GM03348 (cell line): Measurements from ENCODE around the gene BTBD2.
"Not testable (repeated sequence)": the region's sequence is repeated elsewhere in the genome, so short reads cannot be mapped to it uniquely, and the experiment has no call there.

ENCODE experiments used
- DNase-seq: peaks from one replicate; pipeline ENCODE4 v3.0.0; 2012; ENCODE audit warnings: low spot score

Gene BTBD2

DNA sequence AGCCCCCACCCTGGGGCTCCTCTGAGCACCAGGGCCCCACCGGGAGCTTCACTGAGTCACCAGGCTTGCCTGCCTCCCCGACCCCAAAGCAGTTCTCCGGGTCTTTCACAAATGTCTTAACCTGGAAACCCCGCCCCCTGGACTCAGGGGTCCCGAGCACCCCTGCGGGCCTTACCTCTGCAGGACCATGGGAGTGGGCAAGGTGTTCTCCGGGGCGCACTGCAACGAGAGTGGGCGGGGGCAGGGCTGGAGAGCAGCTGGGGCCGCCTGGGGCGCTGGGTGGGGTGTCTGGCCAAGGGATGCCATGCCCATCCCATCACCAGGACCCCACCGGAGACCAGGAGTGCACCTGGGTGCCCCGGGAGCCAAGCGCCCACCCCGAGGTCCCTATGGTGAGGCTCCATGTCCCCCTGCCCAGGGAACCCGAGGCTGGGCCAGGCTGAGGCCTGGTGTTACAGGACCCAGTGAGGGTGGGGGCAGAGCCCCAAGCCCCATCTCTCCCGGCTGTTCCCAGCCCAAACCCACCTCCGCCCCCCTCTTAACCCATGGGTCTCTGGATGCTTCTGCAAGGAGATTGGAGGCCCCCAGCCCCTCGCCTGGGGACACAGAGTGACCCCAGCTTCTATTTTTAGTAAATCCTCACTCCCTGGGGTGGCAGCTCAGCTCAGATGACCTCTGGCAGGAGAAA, 24.6 kb upstream of the BTBD2 start:
- no peak for DNase-seq

DNA sequence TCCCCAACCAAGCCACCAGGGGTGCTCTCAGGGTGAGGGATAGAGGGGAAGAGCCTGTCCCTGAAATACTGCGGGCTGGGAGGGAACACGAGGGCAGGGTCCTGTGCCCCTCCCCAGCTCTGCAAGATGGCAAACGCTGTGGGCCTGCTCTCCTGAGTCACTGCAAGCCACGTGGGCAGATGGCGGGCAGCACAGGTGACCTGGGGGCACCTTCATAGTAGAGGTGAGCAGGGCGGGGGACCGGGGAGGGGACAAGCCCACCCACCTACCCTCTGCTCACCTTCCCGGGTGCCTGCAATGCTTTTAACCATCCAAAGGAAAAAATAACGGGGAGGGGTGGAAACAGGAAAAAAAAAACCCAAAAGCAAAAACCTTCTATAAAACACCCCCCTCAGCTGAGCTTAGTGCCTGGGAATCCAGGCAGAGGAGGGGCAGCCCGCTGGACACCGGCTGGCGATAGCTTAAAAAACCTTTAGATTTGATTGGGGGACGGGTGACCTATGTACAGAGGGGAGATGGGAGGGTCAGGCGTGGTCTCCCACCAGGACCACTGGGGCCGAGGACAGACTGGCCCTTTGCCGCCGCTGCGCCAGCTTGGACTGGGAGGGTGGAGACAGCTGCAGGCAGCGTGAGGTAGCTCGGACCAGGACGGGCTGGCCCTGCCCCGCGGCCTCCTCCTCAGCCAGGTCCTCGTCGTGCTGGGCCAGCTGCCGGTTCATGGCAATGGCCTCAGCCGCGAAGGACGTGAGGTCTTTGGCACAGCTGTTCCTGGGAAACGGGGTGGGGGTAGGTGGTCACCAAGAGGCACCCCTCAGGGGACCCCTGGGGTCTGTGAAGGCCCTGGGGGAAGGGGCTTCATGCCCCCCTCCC, 23.8 kb upstream of the BTBD2 start:
- DNase-seq, result no peak

- no peak for DNase-seq
These were observed 23.0 kb upstream of the BTBD2 start for GRCh38 chr19:2038284-2039088.

GRCh38 chr19:2037651-2038255, 22.2 kb upstream of the BTBD2 start:
- DNase-seq, result no peak

DNA sequence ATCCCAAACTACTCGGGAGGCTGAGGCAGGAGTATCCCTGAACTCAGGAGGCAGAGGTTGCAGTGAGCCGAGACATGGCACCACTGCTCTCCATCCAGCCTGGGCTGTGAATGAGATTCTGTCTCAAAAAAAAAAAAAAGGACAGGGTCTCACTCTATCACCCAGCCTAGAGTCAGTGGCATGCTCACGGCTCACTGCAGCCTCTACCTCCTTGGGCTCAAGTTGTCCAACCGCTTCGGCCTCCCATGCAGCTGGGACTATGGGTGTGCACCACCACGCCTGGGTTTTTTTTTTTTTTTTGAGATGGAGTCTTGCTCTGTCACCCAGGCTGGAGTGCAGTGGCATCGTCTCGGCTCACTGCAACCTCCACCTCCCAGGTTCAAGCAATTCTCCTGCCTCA, 20.9 kb upstream of the BTBD2 start:
- no peak for DNase-seq

GRCh38 chr19:2035590-2035991, 20.1 kb upstream of the BTBD2 start:
- no peak for DNase-seq

DNA sequence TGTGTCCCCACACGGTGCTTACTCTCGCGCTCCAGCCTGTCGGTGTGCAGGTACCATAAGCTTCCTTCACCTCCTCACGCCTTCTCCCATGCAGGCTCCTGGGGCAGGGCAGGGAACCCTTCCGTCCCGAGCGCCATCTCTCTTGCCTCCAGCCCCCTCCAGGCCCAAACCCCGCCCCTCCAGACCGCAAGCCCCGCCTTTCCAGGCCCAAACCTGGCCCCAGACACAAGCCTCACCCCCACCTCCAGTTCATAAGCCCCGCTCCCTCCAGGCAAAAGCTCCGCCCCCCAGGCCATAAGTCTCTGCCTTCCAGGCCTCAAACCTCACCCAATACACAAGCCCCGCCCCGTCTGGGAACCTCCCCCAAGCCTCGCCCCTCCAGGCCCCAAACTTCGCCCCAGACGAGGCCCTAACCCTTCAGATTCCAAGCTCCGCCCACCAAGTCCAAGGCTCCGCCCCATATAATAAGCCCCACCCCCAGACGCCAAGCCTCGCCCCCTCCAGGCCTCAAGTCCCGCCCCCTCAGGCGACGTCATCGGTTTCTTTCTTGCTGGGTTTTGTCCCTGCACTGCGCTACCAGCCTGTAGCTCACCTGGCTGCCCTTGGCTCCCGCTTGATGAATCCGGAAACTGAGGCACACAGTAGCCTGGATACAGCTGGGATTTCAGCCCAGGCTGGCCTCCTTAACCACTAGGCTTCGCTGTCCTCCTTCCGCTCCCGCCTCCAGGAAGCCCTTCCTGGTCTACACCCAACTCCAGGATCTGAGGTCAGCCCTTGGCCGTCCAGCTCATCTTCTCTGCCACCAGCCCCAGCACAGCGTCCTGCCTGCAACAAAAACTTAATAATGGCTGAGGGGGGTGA, 19.4 kb upstream of the BTBD2 start:
- DNase-seq, result peak; percentile 64

GRCh38 chr19:2034253-2034652, 18.7 kb upstream of the BTBD2 start:
- DNase-seq, result not testable (repeated sequence)

- DNase-seq, result no peak
These were observed 18.3 kb upstream of the BTBD2 start for GRCh38 chr19:2033825-2034159.

- no peak for DNase-seq
These were observed 17.8 kb upstream of the BTBD2 start for GRCh38 chr19:2033115-2033824.

- peak; percentile 91 for DNase-seq
These were observed 16.9 kb upstream of the BTBD2 start for GRCh38 chr19:2032296-2032941.

- peak; percentile 78 for DNase-seq
These were observed 11.8 kb upstream of the BTBD2 start for GRCh38 chr19:2027361-2027760.

DNA sequence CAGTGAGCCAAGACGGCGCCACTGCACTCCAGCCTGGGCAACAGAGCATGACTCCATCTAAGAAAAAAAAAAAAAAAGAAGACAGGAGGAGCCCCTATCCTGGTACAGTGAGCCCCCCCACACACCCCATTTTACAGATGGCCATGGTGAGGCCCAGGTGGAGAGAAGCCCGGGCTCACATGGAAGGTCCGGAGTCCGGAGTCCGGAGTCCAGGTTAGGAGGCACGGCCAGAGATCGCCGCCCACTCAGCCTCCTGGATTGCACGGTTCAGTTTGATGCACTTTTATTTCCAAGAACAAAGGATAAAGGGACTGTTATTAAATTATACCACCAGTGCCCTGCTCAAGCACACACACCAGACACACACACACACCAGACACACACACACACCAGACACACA, 11.3 kb upstream of the BTBD2 start:
- DNase-seq, result no peak

GRCh38 chr19:2022289-2022688, 6.8 kb upstream of the BTBD2 start:
- no peak for DNase-seq

GRCh38 chr19:2021453-2022140, 6.1 kb upstream of the BTBD2 start:
- no peak for DNase-seq

GRCh38 chr19:2018752-2019151, 3.2 kb upstream of the BTBD2 start:
- no peak for DNase-seq

DNA sequence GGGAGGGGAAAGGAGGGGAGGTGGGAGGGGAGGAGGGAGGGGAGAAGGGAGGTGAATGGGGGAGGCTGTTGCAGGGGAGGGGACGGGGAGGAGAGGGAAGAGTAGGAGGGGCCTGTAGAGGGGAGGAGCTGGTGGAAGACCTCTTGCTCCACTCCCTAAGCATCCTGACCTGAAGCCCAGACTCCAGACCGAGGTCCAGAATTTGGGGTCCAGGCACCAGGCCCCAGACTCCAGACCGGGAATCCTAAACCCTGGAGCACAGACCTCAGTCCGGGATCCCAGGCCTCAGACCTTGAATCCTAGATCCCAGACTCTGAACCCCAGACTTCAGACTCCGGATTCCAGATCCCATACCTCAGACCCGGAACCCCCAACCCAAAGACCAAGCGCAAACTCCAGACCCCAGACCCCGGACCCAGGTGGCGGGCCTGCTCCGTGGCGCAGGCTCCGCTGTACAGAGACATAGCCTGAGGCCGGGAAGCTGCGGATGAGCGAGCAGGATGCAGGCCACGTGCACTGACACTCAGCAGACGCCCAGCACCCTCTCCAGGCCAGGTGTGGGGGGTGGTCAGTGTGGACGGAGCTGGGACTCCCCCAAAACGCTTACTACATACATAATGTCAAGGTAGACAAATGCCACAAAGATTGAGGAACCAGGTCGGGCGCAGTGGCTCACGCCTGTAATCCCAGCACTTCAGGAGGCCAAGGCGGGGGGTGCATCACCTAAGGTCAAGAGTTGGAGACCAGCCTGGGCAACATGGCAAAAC, 710 bp upstream of the BTBD2 start:
- DNase-seq, result peak; percentile 95

- DNase-seq, result peak; percentile 36
These were observed 545 bp downstream of the BTBD2 start for GRCh38 chr19:2014731-2015607.
